HepG2 (cell line): ENCODE results near the gene ELAVL4. TPM values are rescaled to one million over a fixed set of nuclear protein-coding genes. Genes with fewer than 3 reads are reported as not detected.

Experiments
- BORCS8-MEF2B ChIP-seq: sonication (generic); formaldehyde crosslinking; IDR thresholded peaks from 2 replicates; pipeline ENCODE4 v1.8.0; 2022; ENCODE audit warnings: mild to moderate bottlenecking, missing genetic modification reagents
- CBX2 ChIP-seq, 2 experiments: fragments of 200-600 bp in 1 of 2; sonication (generic); formaldehyde crosslinking in 1 of 2; IDR thresholded peaks; 2 replicates each; pipeline versions ENCODE4 v1.7.0 to v1.8.1; 2018 to 2022; ENCODE audit warnings: low read depth in 2 of 2, low read length in 1 of 2, mild to moderate bottlenecking in 1 of 2, missing genetic modification reagents in 1 of 2
- GLI4 ChIP-seq: sonication (generic); formaldehyde crosslinking; IDR thresholded peaks from 2 replicates; pipeline ENCODE4 v1.5.1; 2020; ENCODE audit warnings: missing genetic modification reagents, mild to moderate bottlenecking, moderate library complexity, borderline replicate concordance
- HMGXB3 ChIP-seq: sonication (generic); formaldehyde crosslinking; IDR thresholded peaks from 2 replicates; pipeline ENCODE4 v1.4.0; 2020; ENCODE audit warnings: missing genetic modification reagents, borderline replicate concordance
- MTA1 ChIP-seq: sonication (generic); formaldehyde crosslinking; IDR thresholded peaks from 2 replicates; pipeline ENCODE4 v1.4.0; 2020; ENCODE audit warnings: missing genetic modification reagents, mild to moderate bottlenecking, borderline replicate concordance
- PLRG1 ChIP-seq: fragments of 450-650 bp; conservative IDR thresholded peaks from 2 replicates; pipeline ENCODE4 v1.6.1; 2016
- PRDM15 ChIP-seq: sonication (generic); formaldehyde crosslinking; IDR thresholded peaks from 2 replicates; pipeline ENCODE4 v1.4.0; 2020; ENCODE audit warnings: missing genetic modification reagents
- SNAI1 ChIP-seq: sonication (generic); formaldehyde crosslinking; IDR thresholded peaks from 2 replicates; pipeline ENCODE4 v1.5.0; 2020; ENCODE audit warnings: mild to moderate bottlenecking, missing genetic modification reagents, borderline replicate concordance
- ZBTB39 ChIP-seq: sonication (generic); formaldehyde crosslinking; IDR thresholded peaks from 2 replicates; pipeline ENCODE4 v1.5.0; 2020; ENCODE audit warnings: missing genetic modification reagents
- ZIK1 ChIP-seq: sonication (generic); formaldehyde crosslinking; IDR thresholded peaks from 2 replicates; pipeline ENCODE4 v1.5.0; 2020; ENCODE audit warnings: mild to moderate bottlenecking, low read depth, missing genetic modification reagents, borderline replicate concordance
- ZNF775 ChIP-seq: sonication (generic); formaldehyde crosslinking; IDR thresholded peaks from 2 replicates; pipeline ENCODE4 v1.4.0; 2020; ENCODE audit warnings: missing genetic modification reagents, mild to moderate bottlenecking, moderate library complexity, borderline replicate concordance
- polyA plus RNA-seq, 8 experiments: library from polyadenylated mRNA; depleted of rRNA in 3 of 8; stranded (reverse) in 7 of 8; unstranded in 1 of 8; fragments of >200 nt; fragmentation: Illumina TruSeq in 4 of 8; extraction: Trizol in 4 of 8; gene quantifications; 2 replicates each; pipeline versions ENCODE4 v1.2.1 to v1.2.3, GENCODE V29; 2011 to 2016; ENCODE audit warnings: low read depth in 4 of 8, missing spikeins in 1 of 8, mixed read lengths in 1 of 8; ENCODE audit not compliant: insufficient read depth in 1 of 8
- total RNA-seq, 5 experiments: library from RNA; depleted of rRNA; stranded (reverse); fragments of >200 nt; fragmentation: Illumina TruSeq; extraction: Trizol; gene quantifications; 2 replicates each; pipeline ENCODE4 v1.2.3, GENCODE V29; 2016; ENCODE audit warnings: low read depth in 1 of 5

The ELAVL4 gene
- total and polyA plus RNA-seq, 2 of the 13 experiments (the other 11 are each of a cell fraction or from before 2014, with no cell fraction given): not detected

GRCh38 chr1:50074931-50075330, 33.8 kb upstream of the ELAVL4 start (continued):
- TF ChIP-seq HMGXB3 (CRISPR knock-in tag) (no peak), SNAI1 (no peak), ZIK1 (no peak), PRDM15 (CRISPR knock-in tag) (no peak), GLI4 (no peak), ZBTB39 (CRISPR knock-in tag) (no peak), ZNF775 (CRISPR knock-in tag) (no peak), CBX2 (IDR thresholded peaks at IDR 0.05; ENCODE audit: low read depth, low read length) (no peak), CBX2 (CRISPR knock-in tag; IDR thresholded peaks at IDR 0.05; ENCODE audit: low read depth) (no peak), MTA1 (CRISPR knock-in tag) (no peak), PLRG1 (no peak), BORCS8-MEF2B (no peak)
- TF ChIP-seq, all 625 proteins: peak for 0
